HEK293 (cell line): ENCODE measurements around the gene C5orf63.

Experiments used
- CTCF ChIA-PET: fragments of 350-600 bp; formaldehyde crosslinking; extraction: SDS; loops from one replicate; lab custom pipeline; 2021; ENCODE audit warnings: antibody characterized with exemption; lab: Yijun Ruan, JAX
- POLR2A ChIA-PET: fragments of 300-600 bp; formaldehyde crosslinking; extraction: SDS; loops from one replicate; lab custom pipeline; 2020; ENCODE audit warnings: antibody characterized with exemption, inconsistent platforms; lab: Yijun Ruan, JAX
- H3K27ac ChIP-seq: fragments of 200-500 bp; sonication (Bioruptor generic); 2 replicates; pipeline ENCODE4 v1.5.1; 2014; ENCODE audit warnings: low read depth, low read length, control low read depth, inconsistent platforms; ENCODE audit errors: extremely low read depth
- H3K36me3 ChIP-seq, 2 experiments: fragments of 200-500 bp in 1 of 2; sonication (Bioruptor generic) in 1 of 2; 1 replicate in 1 of 2; 2 replicates in 1 of 2; pipeline ENCODE4 v1.5.1; 2014 to 2017; ENCODE audit warnings: inconsistent platforms in 2 of 2, low read length in 2 of 2; ENCODE audit not compliant: control insufficient read depth in 2 of 2, insufficient read depth in 1 of 2
- H3K4me1 ChIP-seq: fragments of 200-500 bp; sonication (Bioruptor generic); 2 replicates; pipeline ENCODE4 v1.5.1; 2014; ENCODE audit warnings: mild to moderate bottlenecking, low read length, inconsistent platforms; ENCODE audit not compliant: control insufficient read depth, insufficient read depth
- H3K4me3 ChIP-seq: 2 replicates; pipeline ENCODE4 v1.5.1; 2011; ENCODE audit warnings: low read depth, mild to moderate bottlenecking, control low read depth, low read length, moderate library complexity
- H3K9me3 ChIP-seq: fragments of 200-500 bp; sonication (Bioruptor generic); 2 replicates; pipeline ENCODE4 v1.5.1; 2014; ENCODE audit warnings: low read depth, low read length, inconsistent platforms; ENCODE audit not compliant: control insufficient read depth, insufficient read depth
- AEBP2 ChIP-seq: fragments of 450-650 bp; formaldehyde crosslinking; IDR thresholded peaks from 2 replicates; pipeline ENCODE4 v1.5.1; 2016; ENCODE audit warnings: missing biosample characterization, missing genetic modification characterization, borderline replicate concordance
- REPIN1 ChIP-seq: fragments of 450-650 bp; formaldehyde crosslinking; IDR thresholded peaks from 2 replicates; pipeline ENCODE4 v1.5.1; 2017; ENCODE audit warnings: missing biosample characterization, missing genetic modification characterization, low read depth
- SETDB1 ChIP-seq: IDR thresholded peaks from one replicate; pipeline ENCODE4 v1.6.1; 2017; ENCODE audit warnings: mild to moderate bottlenecking, low read length, moderate library complexity, mixed read lengths; ENCODE audit not compliant: insufficient read length
- YY1 ChIP-seq: fragments of 450-650 bp; formaldehyde crosslinking; IDR thresholded peaks from 2 replicates; pipeline ENCODE4 v1.5.1; 2018; ENCODE audit warnings: missing biosample characterization, missing genetic modification characterization
- ZBTB20 ChIP-seq: fragments of 450-650 bp; formaldehyde crosslinking; IDR thresholded peaks from 2 replicates; pipeline ENCODE4 v1.5.1; 2016; ENCODE audit warnings: missing biosample characterization, missing genetic modification characterization
- ZBTB44 ChIP-seq: fragments of 450-650 bp; IDR thresholded peaks from 2 replicates; pipeline ENCODE4 v1.5.1; 2018; ENCODE audit warnings: missing biosample characterization, mild to moderate bottlenecking, missing genetic modification characterization
- ZIC2 ChIP-seq: fragments of 450-650 bp; formaldehyde crosslinking; IDR thresholded peaks from 2 replicates; pipeline ENCODE4 v1.5.1; 2016; ENCODE audit warnings: missing biosample characterization, missing genetic modification characterization
- ZNF112 ChIP-seq: fragments of 450-650 bp; formaldehyde crosslinking; IDR thresholded peaks from 2 replicates; pipeline ENCODE4 v1.5.0; 2017; ENCODE audit warnings: missing biosample characterization, missing genetic modification characterization
- ZNF155 ChIP-seq: fragments of 450-650 bp; formaldehyde crosslinking; IDR thresholded peaks from 2 replicates; pipeline ENCODE4 v1.5.1; 2016; ENCODE audit warnings: missing biosample characterization, missing genetic modification characterization
- ZNF37A ChIP-seq: fragments of 450-650 bp; IDR thresholded peaks from 2 replicates; pipeline ENCODE4 v1.5.1; 2018; ENCODE audit warnings: missing biosample characterization, missing genetic modification characterization
- ZNF423 ChIP-seq: fragments of 450-650 bp; formaldehyde crosslinking; IDR thresholded peaks from 2 replicates; pipeline ENCODE4 v1.5.1; 2016; ENCODE audit warnings: missing biosample characterization, missing genetic modification characterization
- ZNF530 ChIP-seq: fragments of 450-650 bp; formaldehyde crosslinking; IDR thresholded peaks from 2 replicates; pipeline ENCODE4 v1.5.1; 2016; ENCODE audit warnings: low read depth, missing biosample characterization, missing genetic modification characterization
- ZNF561 ChIP-seq: fragments of 450-650 bp; IDR thresholded peaks from 2 replicates; pipeline ENCODE4 v1.5.1; 2018; ENCODE audit warnings: missing biosample characterization, missing genetic modification characterization, borderline replicate concordance
- ZNF600 ChIP-seq: fragments of 450-650 bp; formaldehyde crosslinking; IDR thresholded peaks from 2 replicates; pipeline ENCODE4 v1.5.1; 2016; ENCODE audit warnings: missing biosample characterization, missing genetic modification characterization
- TF ChIP-seq, protein P1 (sequence below): fragments of 450-650 bp; formaldehyde crosslinking; IDR thresholded peaks from 2 replicates; pipeline ENCODE4 v1.5.1; 2016; ENCODE audit warnings: missing biosample characterization, missing genetic modification characterization
- TF ChIP-seq, protein P2 (sequence below): fragments of 450-650 bp; formaldehyde crosslinking; IDR thresholded peaks from 2 replicates; pipeline ENCODE4 v1.5.1; 2016; ENCODE audit warnings: missing biosample characterization, missing genetic modification characterization

C5orf63 gene

DNA sequence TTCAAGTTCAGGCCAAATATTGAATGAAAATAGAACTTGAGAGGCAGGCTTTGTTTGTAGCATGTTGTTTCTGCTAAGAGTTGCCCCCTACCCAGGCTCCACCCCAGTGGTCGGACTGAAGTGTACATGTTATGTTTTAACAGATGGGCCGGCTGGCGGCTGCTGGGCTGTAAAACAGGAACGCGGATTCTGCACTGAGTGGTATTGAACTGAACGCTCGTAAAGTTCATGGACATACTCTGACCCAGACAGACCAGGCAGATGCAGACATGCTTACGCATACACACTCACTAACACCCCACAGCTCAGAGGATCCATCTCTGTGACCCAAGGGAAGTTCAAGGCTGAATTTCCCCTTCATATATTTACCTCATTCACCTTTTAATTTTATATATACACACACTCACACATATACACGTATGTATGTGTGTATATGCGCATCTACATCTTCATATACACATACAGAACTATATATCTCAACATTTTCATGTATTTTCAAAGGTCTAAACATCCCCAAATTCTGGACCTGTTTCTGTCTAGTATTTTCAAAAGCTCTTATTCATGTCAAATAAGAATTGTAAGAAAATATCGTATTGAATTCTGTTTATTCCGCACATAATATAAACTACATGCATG is 44.4 kb downstream of the C5orf63 start:
- Histone ChIP-seq H3K9me3 (no peaks in the 10 kb centered on the region), H3K4me1 (peaks cover 22% of the 10 kb centered on the region), H3K4me3 (peak overlapping the region; percentile 70), H3K27ac (no peak overlapping the region; the same call in 1 of the 2 replicates), H3K36me3 (no peaks in the 10 kb centered on the region)
- CTCF ChIA-PET = interaction anchor here (0.7 kb wide), 1 partner anchor 9 kb away, joined by 3 read pairs; no protein-coding TSS in a partner anchor
- POLR2A ChIA-PET = interaction anchor here (0.7 kb wide), 1 partner anchor 11 kb away, joined by 3 read pairs; no protein-coding TSS in a partner anchor
- 0 out of 2 replicates have a peak, but pooled peaks have one; percentile 20 for TF ChIP-seq ZNF561 (tag by site-specific recombination)
- TF ChIP-seq ZIC2 (tag by site-specific recombination) = peak; percentile 58
- TF ChIP-seq ZNF37A = no peak
- TF ChIP-seq, protein P1, sequence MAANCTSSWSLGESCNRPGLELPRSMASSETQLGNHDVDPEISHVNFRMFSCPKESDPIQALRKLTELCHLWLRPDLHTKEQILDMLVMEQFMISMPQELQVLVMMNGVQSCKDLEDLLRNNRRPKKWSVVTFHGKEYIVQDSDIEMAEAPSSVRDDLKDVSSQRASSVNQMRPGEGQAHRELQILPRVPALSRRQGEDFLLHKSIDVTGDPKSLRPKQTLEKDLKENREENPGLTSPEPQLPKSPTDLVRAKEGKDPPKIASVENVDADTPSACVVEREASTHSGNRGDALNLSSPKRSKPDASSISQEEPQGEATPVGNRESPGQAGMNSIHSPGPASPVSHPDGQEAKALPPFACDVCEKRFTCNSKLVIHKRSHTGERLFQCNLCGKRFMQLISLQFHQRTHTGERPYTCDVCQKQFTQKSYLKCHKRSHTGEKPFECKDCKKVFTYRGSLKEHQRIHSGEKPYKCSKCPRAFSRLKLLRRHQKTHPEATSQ (tag by site-specific recombination) = no peak
- peak; percentile 88 for TF ChIP-seq ZNF600 (tag by site-specific recombination)
- TF ChIP-seq, protein P2, sequence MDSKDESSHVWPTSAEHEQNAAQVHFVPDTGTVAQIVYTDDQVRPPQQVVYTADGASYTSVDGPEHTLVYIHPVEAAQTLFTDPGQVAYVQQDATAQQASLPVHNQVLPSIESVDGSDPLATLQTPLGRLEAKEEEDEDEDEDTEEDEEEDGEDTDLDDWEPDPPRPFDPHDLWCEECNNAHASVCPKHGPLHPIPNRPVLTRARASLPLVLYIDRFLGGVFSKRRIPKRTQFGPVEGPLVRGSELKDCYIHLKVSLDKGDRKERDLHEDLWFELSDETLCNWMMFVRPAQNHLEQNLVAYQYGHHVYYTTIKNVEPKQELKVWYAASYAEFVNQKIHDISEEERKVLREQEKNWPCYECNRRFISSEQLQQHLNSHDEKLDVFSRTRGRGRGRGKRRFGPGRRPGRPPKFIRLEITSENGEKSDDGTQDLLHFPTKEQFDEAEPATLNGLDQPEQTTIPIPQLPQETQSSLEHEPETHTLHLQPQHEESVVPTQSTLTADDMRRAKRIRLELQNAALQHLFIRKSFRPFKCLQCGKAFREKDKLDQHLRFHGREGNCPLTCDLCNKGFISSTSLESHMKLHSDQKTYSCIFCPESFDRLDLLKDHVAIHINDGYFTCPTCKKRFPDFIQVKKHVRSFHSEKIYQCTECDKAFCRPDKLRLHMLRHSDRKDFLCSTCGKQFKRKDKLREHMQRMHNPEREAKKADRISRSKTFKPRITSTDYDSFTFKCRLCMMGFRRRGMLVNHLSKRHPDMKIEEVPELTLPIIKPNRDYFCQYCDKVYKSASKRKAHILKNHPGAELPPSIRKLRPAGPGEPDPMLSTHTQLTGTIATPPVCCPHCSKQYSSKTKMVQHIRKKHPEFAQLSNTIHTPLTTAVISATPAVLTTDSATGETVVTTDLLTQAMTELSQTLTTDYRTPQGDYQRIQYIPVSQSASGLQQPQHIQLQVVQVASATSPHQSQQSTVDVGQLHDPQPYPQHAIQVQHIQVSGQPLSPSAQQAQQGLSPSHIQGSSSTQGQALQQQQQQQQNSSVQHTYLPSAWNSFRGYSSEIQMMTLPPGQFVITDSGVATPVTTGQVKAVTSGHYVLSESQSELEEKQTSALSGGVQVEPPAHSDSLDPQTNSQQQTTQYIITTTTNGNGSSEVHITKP (tag by site-specific recombination) = peak; percentile 25; the same call in 1 of the 2 replicates
- peak; percentile 34; the same call in 1 of the 2 replicates for TF ChIP-seq ZBTB20 (tag by site-specific recombination)
- TF ChIP-seq YY1 (tag by site-specific recombination) = no peak

DNA sequence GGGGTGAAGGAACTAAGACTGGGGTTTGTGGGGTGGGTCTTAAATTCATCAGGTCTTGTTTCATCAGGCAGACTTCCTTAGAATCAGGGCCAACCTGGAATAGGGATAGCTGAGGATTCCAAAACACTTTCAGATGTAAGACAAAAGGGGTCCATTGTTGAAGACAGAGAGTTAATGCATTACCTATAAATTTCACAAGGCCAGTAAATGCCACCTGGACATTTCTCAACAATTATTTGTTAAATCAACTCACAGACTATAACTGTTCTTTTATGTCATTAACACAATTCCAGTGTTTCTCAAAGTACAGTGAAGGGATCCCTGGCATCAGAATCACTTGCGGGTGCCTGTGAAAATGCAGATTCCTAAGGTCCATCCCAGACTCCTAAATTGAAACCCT is 45.8 kb downstream of the C5orf63 start:
- Histone ChIP-seq H3K4me3 (no peak overlapping the region), H3K4me1 (peaks cover 22% of the 10 kb centered on the region), H3K9me3 (no peaks in the 10 kb centered on the region), H3K27ac (no peak overlapping the region), H3K36me3 (no peaks in the 10 kb centered on the region)
- CTCF ChIA-PET = interaction anchor here (0.6 kb wide), 1 partner anchor 140 kb away, joined by 7 read pairs; no protein-coding TSS in a partner anchor
- POLR2A ChIA-PET = no interaction called here
- TF ChIP-seq ZNF112 (tag by site-specific recombination) (no peak), ZBTB20 (tag by site-specific recombination) (peak; percentile 62; the same call in 1 of the 2 replicates), ZNF155 (tag by site-specific recombination) (no peak)
- TF ChIP-seq, protein P1 (tag by site-specific recombination) = no peak

GRCh38 chr5:127026166-127026565 is 47.1 kb downstream of the C5orf63 start:
- TF ChIP-seq AEBP2 (tag by site-specific recombination) = no peak
- TF ChIP-seq ZNF423 (tag by site-specific recombination) = no peak
- no peak for TF ChIP-seq SETDB1
- no peak for TF ChIP-seq ZNF530 (tag by site-specific recombination)
- no peak for TF ChIP-seq REPIN1 (tag by site-specific recombination)
- no peak for TF ChIP-seq ZBTB44 (tag by site-specific recombination)
- TF ChIP-seq, all 188 proteins: peak for 0
- Histone ChIP-seq H3K27ac (no peak overlapping the region), H3K4me3 (no peak overlapping the region), H3K9me3 (no peaks in the 10 kb centered on the region), H3K36me3 (no peaks in the 10 kb centered on the region), H3K4me1 (peaks cover 26% of the 10 kb centered on the region)
- POLR2A ChIA-PET = no interaction called here
- CTCF ChIA-PET = no interaction called here
